Spleen (tissue), 11 donors: Measurements from ENCODE around the gene DENND6B. TPM values are rescaled to one million over a fixed set of nuclear protein-coding genes. Genes with fewer than 3 reads are reported as not detected.

ENCODE experiments used
- DNase-seq: peaks from one replicate; pipeline ENCODE4 v3.0.0-alpha.2; 2020
- H3K27ac ChIP-seq, 8 donors: fragments of 200-600 bp; sonication (generic) in 7 of 8; 1 replicate in 4 of 8; 2 replicates in 4 of 8; pipeline versions ENCODE4 v1.5.0 to v1.8.0; 2016 to 2021; ENCODE audit warnings: inconsistent platforms in 4 of 8, mild to moderate bottlenecking in 4 of 8, moderate library complexity in 1 of 8
- H3K27me3 ChIP-seq, 7 donors: fragments of 200-600 bp; sonication (generic) in 6 of 7; replicated peaks in 1 of 7; 1 replicate in 4 of 7; 2 replicates in 3 of 7; pipeline versions ENCODE4 v1.5.0 to v1.8.0; 2016 to 2021; ENCODE audit warnings: inconsistent platforms in 3 of 7, mild to moderate bottlenecking in 1 of 7
- H3K36me3 ChIP-seq, 6 donors: fragments of 200-600 bp; sonication (generic) in 5 of 6; 1 replicate in 4 of 6; 2 replicates in 2 of 6; pipeline versions ENCODE4 v1.5.0 to v1.8.0; 2016 to 2021; ENCODE audit warnings: inconsistent platforms in 2 of 6
- H3K4me1 ChIP-seq, 6 donors: fragments of 200-600 bp; sonication (generic) in 5 of 6; 1 replicate in 3 of 6; 2 replicates in 3 of 6; pipeline versions ENCODE4 v1.5.0 to v1.8.0; 2016 to 2021; ENCODE audit warnings: inconsistent platforms in 3 of 6
- H3K4me3 ChIP-seq, 8 donors: fragments of 200-600 bp; sonication (generic) in 7 of 8; 1 replicate in 4 of 8; 2 replicates in 4 of 8; pipeline versions ENCODE4 v1.5.0 to v1.8.0; 2016 to 2021; ENCODE audit warnings: inconsistent platforms in 4 of 8, mild to moderate bottlenecking in 4 of 8, moderate library complexity in 2 of 8
- H3K9me3 ChIP-seq, 8 donors: fragments of 200-600 bp; sonication (generic) in 7 of 8; 1 replicate in 4 of 8; 2 replicates in 4 of 8; pipeline versions ENCODE4 v1.5.0 to v1.8.0; 2016 to 2021; ENCODE audit warnings: inconsistent platforms in 4 of 8
- POLR2A ChIP-seq, 3 donors: fragments of 450-650 bp; IDR thresholded peaks; one replicate each; pipeline ENCODE4 v1.5.1; 2017; ENCODE audit warnings: antibody characterized with exemption in 3 of 3, mild to moderate bottlenecking in 1 of 3
- POLR2AphosphoS5 ChIP-seq, 3 donors: sonication (generic); formaldehyde crosslinking; IDR thresholded peaks; one replicate each; pipeline ENCODE4 v1.5.1; 2017; ENCODE audit warnings: antibody characterized with exemption in 3 of 3
- WGBS, 5 donors: extraction: QIAGEN DNeasy Blood & Tissue Kit in 3 of 5; methylation state at CpG; one replicate each; pipeline versions ENCODE4 v1.1.5 to v1.1.7; 2013 to 2018; 5-methylcytosine and 5-hydroxymethylcytosine counted together
- intact Hi-C: fragments of 100-400 bp; cut with DNase I; formaldehyde crosslinking; loops from one replicate; pipeline ENCODE4 v1.15.0; 2023; ENCODE audit warnings: low total_unique reads
- polyA plus RNA-seq, 3 donors: library from polyadenylated mRNA; stranded (reverse); fragments of 200-250 nt; gene quantifications; one replicate each; pipeline ENCODE4 v1.2.1, GENCODE V29; 2013
- total RNA-seq, 7 donors: library from RNA; depleted of rRNA in 3 of 7; stranded (reverse); fragments of >200 nt in 3 of 7; fragmentation: NEBNext Ultra II Directional in 4 of 7; extraction: Animal tissue kit (Norgen Biotek cat#: 25700) in 4 of 7; gene quantifications; one replicate each; pipeline versions ENCODE4 v1.1.0 to v1.2.1, GENCODE V29; 2016 to 2021
- TF ChIP-seq, protein P1 (sequence below), 11 experiments: fragments of 200-600 bp in 7 of 11; fragments of 450-650 bp in 4 of 11; sonication (generic) in 4 of 11; IDR thresholded peaks in 8 of 11; conservative IDR thresholded peaks in 3 of 11; 1 replicate in 7 of 11; 2 replicates in 4 of 11; pipeline versions ENCODE4 v1.4.0 to v1.8.0; 2016 to 2021; ENCODE audit warnings: antibody characterized with exemption in 11 of 11, inconsistent platforms in 4 of 11, mild to moderate bottlenecking in 1 of 11
- donor health status: healthy with polysubstance abuse.
- donor health status: DM: no; HTN: no; CAD: no; lungs with moderate emphysema.
- donor health status: DM: no; HTN: no; CAD: no.
- donor health status: Bipolar disorder and iron deficiency.
- donor health status: healthy.
- donor health status: DM: no; HTN: no; CAD: no.
- donor health status: DM: yes; HTN: yes; CAD: no.

DENND6B gene
- total and polyA plus RNA-seq, 10 donors, result 4.5 to 10.4 (median 6.3) TPM

DNA sequence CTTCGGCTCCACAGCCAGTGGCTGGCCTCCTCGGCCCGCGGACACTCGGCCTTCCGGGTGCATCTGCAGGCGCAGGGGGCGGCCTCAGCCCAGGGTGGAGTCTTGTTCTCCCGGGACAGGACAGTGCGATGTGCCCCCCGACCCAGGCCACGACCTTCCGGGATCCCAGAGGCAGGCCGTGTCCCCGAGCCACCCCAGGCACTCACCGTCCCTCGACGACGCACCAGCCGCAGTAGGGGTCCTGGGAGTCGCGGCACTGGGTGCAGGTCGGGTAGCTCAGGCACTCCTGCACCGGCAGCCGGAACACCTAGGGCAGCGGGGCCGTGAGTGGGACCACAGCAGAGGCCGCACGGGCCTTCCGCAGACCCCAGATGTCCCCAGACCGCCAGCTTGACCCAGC is 39.1 kb downstream of the DENND6B start:
- H3K36me3 ChIP-seq, result peaks cover 0 to 91% (median 58%) of the 10 kb centered on the region in 6 donors
- intact Hi-C loops, result no loop called here

DNA sequence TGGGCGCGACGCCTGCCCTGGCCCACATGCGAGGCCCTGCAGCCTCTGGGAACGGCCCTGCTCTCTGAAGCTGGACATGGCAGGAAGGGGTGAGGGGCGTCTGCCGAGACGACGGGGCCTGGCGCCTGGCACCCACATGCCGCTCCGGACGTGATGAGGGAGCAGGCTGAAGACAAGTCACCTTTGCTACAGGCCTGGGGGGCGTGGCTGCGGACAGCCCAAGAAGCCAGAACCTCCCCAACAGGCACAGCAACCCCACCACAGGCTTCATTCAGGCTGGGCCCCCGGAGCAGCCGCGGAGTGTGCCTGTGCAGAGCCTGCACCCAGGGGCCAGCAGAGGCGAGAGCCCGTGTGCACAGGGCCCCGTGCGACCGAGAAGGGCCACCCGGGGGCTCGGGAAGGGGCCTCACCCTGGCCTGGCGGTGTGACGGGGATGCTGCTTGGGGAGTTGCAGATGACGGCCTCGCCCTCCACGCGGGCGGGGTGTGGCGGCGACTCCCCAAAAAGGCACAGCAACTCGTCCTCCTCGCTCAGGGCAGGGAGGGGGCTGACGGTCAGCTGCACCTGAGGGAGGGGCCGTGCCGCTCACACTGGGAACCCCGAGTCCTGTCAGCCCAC is 40.0 kb downstream of the DENND6B start:
- 88 to 94% (median 91%) methylated on average over 5 to 40 of the region's 40 CpGs for WGBS, 5 donors
- peaks cover 0 to 96% (median 64%) of the 10 kb centered on the region in 6 donors for H3K36me3 ChIP-seq
- no peak for DNase-seq
- peaks cover 0 to 42% (median 0%) of the 10 kb centered on the region in 7 donors for H3K27me3 ChIP-seq
- no peaks in the 10 kb centered on the region for H3K9me3 ChIP-seq
- intact Hi-C loops, result no loop called here
- no peak overlapping the region for H3K4me3 ChIP-seq
- TF ChIP-seq, protein P1, sequence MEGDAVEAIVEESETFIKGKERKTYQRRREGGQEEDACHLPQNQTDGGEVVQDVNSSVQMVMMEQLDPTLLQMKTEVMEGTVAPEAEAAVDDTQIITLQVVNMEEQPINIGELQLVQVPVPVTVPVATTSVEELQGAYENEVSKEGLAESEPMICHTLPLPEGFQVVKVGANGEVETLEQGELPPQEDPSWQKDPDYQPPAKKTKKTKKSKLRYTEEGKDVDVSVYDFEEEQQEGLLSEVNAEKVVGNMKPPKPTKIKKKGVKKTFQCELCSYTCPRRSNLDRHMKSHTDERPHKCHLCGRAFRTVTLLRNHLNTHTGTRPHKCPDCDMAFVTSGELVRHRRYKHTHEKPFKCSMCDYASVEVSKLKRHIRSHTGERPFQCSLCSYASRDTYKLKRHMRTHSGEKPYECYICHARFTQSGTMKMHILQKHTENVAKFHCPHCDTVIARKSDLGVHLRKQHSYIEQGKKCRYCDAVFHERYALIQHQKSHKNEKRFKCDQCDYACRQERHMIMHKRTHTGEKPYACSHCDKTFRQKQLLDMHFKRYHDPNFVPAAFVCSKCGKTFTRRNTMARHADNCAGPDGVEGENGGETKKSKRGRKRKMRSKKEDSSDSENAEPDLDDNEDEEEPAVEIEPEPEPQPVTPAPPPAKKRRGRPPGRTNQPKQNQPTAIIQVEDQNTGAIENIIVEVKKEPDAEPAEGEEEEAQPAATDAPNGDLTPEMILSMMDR (IDR thresholded peaks at IDR 0.05 in 8 of 11, conservative IDR thresholded peaks at IDR 0.05 in 3 of 11), result no peak
- TF ChIP-seq POLR2AphosphoS5 (IDR thresholded peaks at IDR 0.05) (peak in 2 of 3 donors; percentile 24 to 60), POLR2A (IDR thresholded peaks at IDR 0.05) (no peak)
- peaks cover 11 to 82% (median 46%) of the 10 kb centered on the region in 6 donors for H3K4me1 ChIP-seq
- H3K27ac ChIP-seq, result peak overlapping the region in 2 of 8 donors; percentile 30 to 38

More for the DNA sequence above, 39.1 kb downstream of the DENND6B start:
- TF ChIP-seq POLR2AphosphoS5 (IDR thresholded peaks at IDR 0.05), result peak in 1 of 3 donors; percentile 8
- TF ChIP-seq, protein P1 (IDR thresholded peaks at IDR 0.05 in 8 of 11, conservative IDR thresholded peaks at IDR 0.05 in 3 of 11), result no peak
- WGBS, 5 donors, result 95 to 98% (median 97%) methylated on average over 6 to 31 of the region's 31 CpGs
- Histone ChIP-seq H3K9me3 (no peaks in the 10 kb centered on the region), H3K4me1 (peaks cover 18 to 82% (median 47%) of the 10 kb centered on the region in 6 donors), H3K27ac (peak overlapping the region in 2 of 8 donors; percentile 30 to 38), H3K27me3 (peaks cover 0 to 51% (median 4%) of the 10 kb centered on the region in 7 donors), H3K4me3 (no peak overlapping the region)
- DNase-seq, result no peak

DNA sequence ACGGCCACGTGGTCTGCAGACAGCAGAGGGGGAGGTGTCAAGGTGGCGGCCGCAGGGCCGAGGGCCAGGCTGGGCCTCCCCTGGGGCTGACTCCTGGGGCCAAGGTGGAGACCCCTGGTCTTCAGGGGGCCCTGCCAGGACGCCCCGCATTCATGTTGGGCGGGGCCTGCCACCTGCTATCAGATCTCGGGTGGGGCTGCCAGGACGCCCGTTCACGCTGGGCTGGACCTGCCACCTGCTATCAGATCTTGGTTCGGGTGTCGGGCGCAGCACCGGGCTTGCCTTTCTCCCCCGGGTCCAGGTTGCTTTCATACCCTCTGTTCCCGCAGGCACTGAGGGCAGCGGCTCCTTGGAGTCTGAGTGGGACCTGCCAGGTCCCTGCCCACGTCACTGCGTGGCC is 40.5 kb downstream of the DENND6B start:
- intact Hi-C loops, result no loop called here
- Histone ChIP-seq H3K27me3 (peaks cover 0 to 37% (median 0%) of the 10 kb centered on the region in 7 donors), H3K4me1 (peaks cover 8 to 78% (median 42%) of the 10 kb centered on the region in 6 donors), H3K36me3 (peaks cover 0 to 97% (median 70%) of the 10 kb centered on the region in 6 donors), H3K27ac (peak overlapping the region in 2 of 8 donors; percentile 30 to 40), H3K9me3 (no peaks in the 10 kb centered on the region), H3K4me3 (no peak overlapping the region)
- no peak for DNase-seq
- TF ChIP-seq, protein P1 (IDR thresholded peaks at IDR 0.05 in 8 of 11, conservative IDR thresholded peaks at IDR 0.05 in 3 of 11), result no peak
- TF ChIP-seq POLR2AphosphoS5 (IDR thresholded peaks at IDR 0.05) (peak in 2 of 3 donors; percentile 21 to 24), POLR2A (IDR thresholded peaks at IDR 0.05) (no peak)
- 82 to 91% (median 88%) methylated on average over 17 to 21 of the region's 21 CpGs for WGBS, 5 donors

DNA sequence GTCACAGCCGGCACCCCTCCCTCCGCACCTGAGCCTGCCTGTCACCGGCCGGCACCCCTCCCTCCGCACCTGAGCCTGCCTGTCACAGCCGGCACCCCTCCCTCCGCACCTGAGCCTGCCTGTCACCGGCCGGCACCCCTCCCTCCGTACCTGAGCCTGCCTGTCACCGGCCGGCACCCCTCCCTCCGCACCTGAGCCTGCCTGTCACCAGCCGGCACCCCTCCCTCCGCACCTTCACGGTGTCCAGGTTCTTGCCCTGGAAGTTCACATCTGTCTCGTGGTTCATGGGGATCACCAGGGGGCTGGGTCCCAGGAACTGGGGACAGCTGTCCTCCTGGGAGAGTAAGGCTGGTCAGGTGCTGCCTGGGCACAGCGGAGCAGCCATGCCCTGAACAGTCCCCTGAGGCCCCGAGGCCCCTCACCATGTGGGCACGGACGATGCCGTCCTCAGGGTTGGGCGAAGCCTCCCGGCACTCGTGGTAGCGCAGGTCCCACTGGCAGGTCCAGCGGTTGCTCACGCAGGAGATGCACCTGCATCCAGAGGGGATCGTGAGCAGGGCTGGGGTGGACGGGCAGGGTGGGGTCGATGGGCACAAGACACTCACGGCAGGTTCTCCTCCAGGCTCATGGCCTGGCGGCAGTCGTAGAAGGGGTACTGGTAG is 41.1 kb downstream of the DENND6B start:
- 91 to 96% (median 95%) methylated on average over 21 to 34 of the region's 34 CpGs for WGBS, 5 donors

More for the DNA sequence above, 41.1 kb downstream of the DENND6B start:
- peak; percentile 7 to 62 (median 38) for TF ChIP-seq POLR2AphosphoS5 (IDR thresholded peaks at IDR 0.05)
- TF ChIP-seq POLR2A (IDR thresholded peaks at IDR 0.05), result no peak
- Histone ChIP-seq H3K27me3 (peaks cover 0 to 31% (median 0%) of the 10 kb centered on the region in 7 donors), H3K27ac (peak overlapping the region in 2 of 8 donors; percentile 30 to 40), H3K4me3 (no peak overlapping the region), H3K9me3 (no peaks in the 10 kb centered on the region), H3K36me3 (peaks cover 0 to 97% (median 75%) of the 10 kb centered on the region in 6 donors), H3K4me1 (peaks cover 8 to 72% (median 36%) of the 10 kb centered on the region in 6 donors)
- DNase-seq, result no peak
- intact Hi-C loops, result no loop called here
